Stomach (tissue), 4 donors: ENCODE results near the gene USP10.

Experiments used
- CTCF ChIP-seq, 7 experiments: fragments of 450-650 bp in 4 of 7; fragments of 200-600 bp in 3 of 7; sonication (generic) in 3 of 7; IDR thresholded peaks; one replicate each; pipeline ENCODE4 v1.5.1; 2016 to 2019; ENCODE audit warnings: antibody characterized with exemption in 7 of 7, control low read depth in 2 of 7, mild to moderate bottlenecking in 1 of 7
- EP300 ChIP-seq: sonication (generic); formaldehyde crosslinking; IDR thresholded peaks from one replicate; pipeline ENCODE4 v1.6.1; 2017; ENCODE audit warnings: antibody characterized with exemption
- POLR2A ChIP-seq, 4 donors: fragments of 450-650 bp; IDR thresholded peaks; one replicate each; pipeline ENCODE4 v1.6.1; 2016; ENCODE audit warnings: antibody characterized with exemption in 4 of 4, control low read depth in 2 of 4, mild to moderate bottlenecking in 1 of 4, moderate library complexity in 1 of 4
- POLR2AphosphoS5 ChIP-seq, 3 donors: sonication (generic); formaldehyde crosslinking; IDR thresholded peaks; one replicate each; pipeline ENCODE4 v1.6.1; 2016; ENCODE audit warnings: antibody characterized with exemption in 3 of 3

GRCh38 chr16:84687715-84688114 is 12.1 kb upstream of the USP10 start:
- no peak for TF ChIP-seq CTCF (IDR thresholded peaks at IDR 0.05)
- no peak for TF ChIP-seq POLR2A (IDR thresholded peaks at IDR 0.05)
- no peak for TF ChIP-seq POLR2AphosphoS5 (IDR thresholded peaks at IDR 0.05)
- TF ChIP-seq EP300: no peak
